IMR-90 (cell line): ENCODE measurements around the gene RPL41. TPM values are rescaled to one million over a fixed set of nuclear protein-coding genes. Genes with fewer than 3 reads are reported as not detected.

ENCODE experiments used
- ATAC-seq: fragments of 200-7000 bp; cut with Tn5 transposase; 2 replicates; pipeline ENCODE4 v1.9.1; 2020; ENCODE audit warnings: low read depth, mild to moderate bottlenecking, moderate library complexity
- BruUV-seq: library from RNA; stranded (reverse); fragments of 400-500 nt; replicated peaks from 2 replicates; lab custom pipeline; 2021; lab: Mats Ljungman, UMichigan
- CTCF ChIA-PET: fragments of 300-600 bp; formaldehyde crosslinking; extraction: SDS; loops from one replicate; lab custom pipeline; 2021; ENCODE audit warnings: antibody characterized with exemption; lab: Yijun Ruan, JAX
- POLR2A ChIA-PET: fragments of 300-600 bp; sonication (Branson Sonifier 250); formaldehyde crosslinking; loops from one replicate; lab custom pipeline; 2022; ENCODE audit warnings: antibody characterized with exemption; ENCODE audit not compliant: unreplicated experiment; lab: Charles Lee
- DNase-seq: peaks from one replicate; pipeline ENCODE4 v3.0.0; 2013
- H2AFZ ChIP-seq: replicated peaks from 2 replicates; pipeline ENCODE3; 2013; ENCODE audit warnings: low read length, mild to moderate bottlenecking; ENCODE audit not compliant: poor library complexity
- H2AK5ac ChIP-seq: 2 replicates; pipeline ENCODE4 v1.6.1; 2013; ENCODE audit warnings: low read depth, low read length, inconsistent platforms
- H2AK9ac ChIP-seq: replicated peaks from 2 replicates; pipeline ENCODE3; 2013; ENCODE audit warnings: mild to moderate bottlenecking, low read depth, low read length, moderate library complexity; ENCODE audit not compliant: poor library complexity
- H2BK120ac ChIP-seq: 2 replicates; pipeline ENCODE4 v1.6.1; 2013; ENCODE audit warnings: low read depth, low read length, inconsistent platforms
- H2BK15ac ChIP-seq: 3 replicates; pipeline ENCODE4 v1.6.1; 2013; ENCODE audit warnings: low read depth, low read length, inconsistent platforms
- H2BK20ac ChIP-seq: 2 replicates; pipeline ENCODE4 v1.6.1; 2013; ENCODE audit warnings: low read depth, mild to moderate bottlenecking, inconsistent platforms, low read length, moderate library complexity
- H2BK5ac ChIP-seq: 2 replicates; pipeline ENCODE4 v1.6.1; 2013; ENCODE audit warnings: mild to moderate bottlenecking, low read depth, low read length, inconsistent platforms; ENCODE audit not compliant: poor library complexity, severe bottlenecking
- H3K14ac ChIP-seq: replicated peaks from 2 replicates; pipeline ENCODE4 v1.6.1; 2013; ENCODE audit warnings: low read depth, low read length, inconsistent platforms
- H3K18ac ChIP-seq: 2 replicates; pipeline ENCODE4 v1.6.1; 2013; ENCODE audit warnings: low read depth, low read length, control low read depth
- H3K23ac ChIP-seq: 2 replicates; pipeline ENCODE4 v1.6.1; 2013; ENCODE audit warnings: low read depth, low read length, inconsistent platforms
- H3K27ac ChIP-seq: 2 replicates; pipeline ENCODE4 v1.5.1; 2013; ENCODE audit warnings: mild to moderate bottlenecking, control low read depth, low read length; ENCODE audit not compliant: insufficient read depth
- H3K27me3 ChIP-seq: 2 replicates; pipeline ENCODE4 v1.6.1; 2013; ENCODE audit warnings: low read length; ENCODE audit not compliant: control insufficient read depth, insufficient read depth
- H3K36me3 ChIP-seq: 2 replicates; pipeline ENCODE4 v1.6.1; 2013; ENCODE audit warnings: low read length, mixed read lengths; ENCODE audit not compliant: control insufficient read depth, insufficient read depth
- H3K4ac ChIP-seq: 2 replicates; pipeline ENCODE4 v1.6.1; 2013; ENCODE audit warnings: low read depth, low read length, inconsistent platforms
- H3K4me1 ChIP-seq: 2 replicates; pipeline ENCODE4 v1.6.1; 2013; ENCODE audit warnings: low read length, mixed read lengths; ENCODE audit not compliant: control insufficient read depth, insufficient read depth
- H3K4me2 ChIP-seq: 2 replicates; pipeline ENCODE4 v1.6.1; 2013; ENCODE audit warnings: low read depth, mild to moderate bottlenecking, control low read depth, low read length, moderate library complexity
- H3K4me3 ChIP-seq: 2 replicates; pipeline ENCODE4 v1.5.1; 2013; ENCODE audit warnings: low read depth, mild to moderate bottlenecking, control low read depth, low read length, moderate library complexity; ENCODE audit not compliant: insufficient read depth
- H3K56ac ChIP-seq: 2 replicates; pipeline ENCODE4 v1.6.1; 2013; ENCODE audit warnings: low read length, inconsistent platforms; ENCODE audit not compliant: insufficient read depth; ENCODE audit errors: extremely low read depth
- H3K79me1 ChIP-seq, 2 experiments: 2 replicates each; pipeline ENCODE4 v1.6.1; 2013; ENCODE audit warnings: low read length in 2 of 2, inconsistent platforms in 1 of 2, low read depth in 1 of 2
- H3K9ac ChIP-seq: 2 replicates; pipeline ENCODE4 v1.6.1; 2013; ENCODE audit warnings: low read depth, low read length, control low read depth
- H3K9me1 ChIP-seq: 2 replicates; pipeline ENCODE4 v1.6.1; 2013; ENCODE audit warnings: low read length, inconsistent platforms; ENCODE audit not compliant: insufficient read depth
- H3K9me3 ChIP-seq: 2 replicates; pipeline ENCODE4 v1.6.1; 2013; ENCODE audit warnings: low read length; ENCODE audit not compliant: control insufficient read depth, insufficient read depth
- H4K20me1 ChIP-seq: 2 replicates; pipeline ENCODE4 v1.6.1; 2013; ENCODE audit warnings: low read length, inconsistent platforms; ENCODE audit not compliant: insufficient read depth
- H4K5ac ChIP-seq: 2 replicates; pipeline ENCODE4 v1.6.1; 2013; ENCODE audit warnings: mild to moderate bottlenecking, low read depth, low read length, control low read depth
- H4K8ac ChIP-seq, 2 experiments: 2 replicates each; pipeline ENCODE4 v1.6.1; 2013; ENCODE audit warnings: low read depth in 2 of 2, low read length in 2 of 2, control low read depth in 1 of 2, inconsistent platforms in 1 of 2
- H4K91ac ChIP-seq: 2 replicates; pipeline ENCODE4 v1.6.1; 2013; ENCODE audit warnings: low read depth, low read length, inconsistent platforms; ENCODE audit not compliant: insufficient read depth
- MAFK ChIP-seq: IDR thresholded peaks from 2 replicates; pipeline ENCODE4 v1.6.1; 2012; ENCODE audit warnings: low read depth, low read length, improper control_type of control experiment
- WGBS, 2 experiments: methylation state at CpG; one replicate each; pipeline versions ENCODE4 v1.1.5 to v1.1.7; 2013; ENCODE audit warnings: missing lambda C conversion rate in 2 of 2; ENCODE audit not compliant: insufficient read length in 1 of 2; ENCODE audit errors: extremely low coverage in 2 of 2; 5-methylcytosine and 5-hydroxymethylcytosine counted together
- dilution Hi-C: fragments of 300-500 bp; cut with HindIII; formaldehyde crosslinking; loops from one replicate; pipeline ENCODE4 v1.14.3; 2018; ENCODE audit warnings: low sequenced_read_pairs; ENCODE audit not compliant: unreplicated experiment
- in situ Hi-C: fragments of 300-500 bp; cut with MboI; formaldehyde crosslinking; loops from 3 replicates; pipeline ENCODE4 v1.14.3; 2019; ENCODE audit warnings: low sequenced_read_pairs, inconsistent platforms, mixed read lengths
- intact Hi-C: fragments of 100-400 bp; cut with micrococcal nuclease; formaldehyde crosslinking; loops from 2 replicates; pipeline ENCODE4 v1.10.0; 2022
- polyA plus RNA-seq, 3 experiments: library from polyadenylated mRNA; depleted of rRNA; stranded (reverse); fragments of >200 nt; gene quantifications; 2 replicates each; pipeline ENCODE4 v1.2.3, GENCODE V29; 2012; ENCODE audit warnings: low replicate concordance in 1 of 3
- total RNA-seq: library from RNA; depleted of rRNA; stranded (reverse); fragments of >200 nt; gene quantifications from 2 replicates; pipeline ENCODE4 v1.2.3, GENCODE V29; 2012; rRNA removed

RPL41 gene
- total and polyA plus RNA-seq, 2 of the 4 experiments (the other 2 are of a cell fraction) = 1,119 to 9,394 TPM

GRCh38 chr12:56165369-56165768, 48.9 kb downstream of the RPL41 start:
- no TSS peak for BruUV-seq
- DNase-seq = no peak
- no peaks in the 10 kb centered on the region for H3K27me3 ChIP-seq
- intact Hi-C loops (no loop called here), dilution Hi-C loops (no loop called here), in situ Hi-C loops (no loop called here)
- H2AK5ac ChIP-seq = no peak overlapping the region
- H4K91ac ChIP-seq = no peak overlapping the region
- H2BK15ac ChIP-seq = no peak overlapping the region
- no peak overlapping the region for H3K9ac ChIP-seq
- WGBS, 2 experiments = 80% methylated on average over 1 of the region's 4 CpGs; no CpG with 5 or more reads in 1 of the 2 experiments
- H3K79me1 ChIP-seq = peaks cover 14 to 43% of the 10 kb centered on the region in 2 experiments
- no peak overlapping the region for H2BK120ac ChIP-seq
- no peak overlapping the region for H2AFZ ChIP-seq
- TF ChIP-seq MAFK = no peak
- H3K14ac ChIP-seq = no peak overlapping the region
- no peak overlapping the region for H3K27ac ChIP-seq
- peak overlapping the region in 1 of 2 experiments; percentile 3; a peak in 1 of 4 replicates for H4K8ac ChIP-seq
- peak; percentile 3 for ATAC-seq
- H3K4ac ChIP-seq = no peak overlapping the region
- CTCF ChIA-PET = interaction anchor here (1.0 kb wide), 1 partner anchor 24 kb away, joined by 4 read pairs; the partner anchor contains the start of gene SMARCC2
- H3K4me3 ChIP-seq = no peak overlapping the region
- no peaks in the 10 kb centered on the region; the same call in 1 of the 2 replicates for H3K9me1 ChIP-seq
- H2BK20ac ChIP-seq = no peak overlapping the region
- no peaks in the 10 kb centered on the region for H3K9me3 ChIP-seq
- no peak overlapping the region for H3K18ac ChIP-seq
- H3K56ac ChIP-seq = no peak overlapping the region
- H4K5ac ChIP-seq = no peak overlapping the region
- peaks cover 82% of the 10 kb centered on the region for H3K36me3 ChIP-seq
- no peak overlapping the region for H3K4me2 ChIP-seq
- peak overlapping the region; percentile 29 for H2AK9ac ChIP-seq
- H2BK5ac ChIP-seq = no peak overlapping the region
- H3K23ac ChIP-seq = peak overlapping the region; percentile 40; the same call in 1 of the 2 replicates
- peaks cover 48% of the 10 kb centered on the region for H4K20me1 ChIP-seq
- POLR2A ChIA-PET = interaction anchor here (0.5 kb wide), 1 partner anchor 14 kb away, joined by 3 read pairs; no protein-coding TSS in a partner anchor
- H3K4me1 ChIP-seq = peaks cover 7% of the 10 kb centered on the region; the same call in 1 of the 2 replicates

Other genes starting within 250 kb of the RPL41 start
- gene PYM1, start 188.7 kb upstream of the RPL41 start, total RNA-seq = 25.6 and 27.8 TPM in 2 replicates
- 26.5 and 27.3 TPM in 2 replicates for gene PYM1, start 188.7 kb upstream of the RPL41 start, polyA plus RNA-seq (2012; rRNA removed)
- 61.4 and 71.9 TPM in 2 replicates for gene DGKA, start 185.5 kb upstream of the RPL41 start, total RNA-seq
- 75.1 and 75.8 TPM in 2 replicates for gene DGKA, start 185.5 kb upstream of the RPL41 start, polyA plus RNA-seq (2012; rRNA removed)
- 1.4 and 1.7 TPM in 2 replicates for gene PMEL, start 150.6 kb upstream of the RPL41 start, total RNA-seq
- gene PMEL, start 150.6 kb upstream of the RPL41 start, polyA plus RNA-seq (2012; rRNA removed) = 5.8 and 5.9 TPM in 2 replicates
- gene CDK2, start 149.8 kb upstream of the RPL41 start, total RNA-seq = 40.0 and 42.5 TPM in 2 replicates
- 61.7 and 101 TPM in 2 replicates for gene CDK2, start 149.8 kb upstream of the RPL41 start, polyA plus RNA-seq (2012; rRNA removed)
- 54.4 and 56.5 TPM in 2 replicates for gene RAB5B, start 142.6 kb upstream of the RPL41 start, total RNA-seq
- gene RAB5B, start 142.6 kb upstream of the RPL41 start, polyA plus RNA-seq (2012; rRNA removed) = 85.6 and 99.2 TPM in 2 replicates
- 13.1 and 19.4 TPM in 2 replicates for gene SUOX, start 119.4 kb upstream of the RPL41 start, total RNA-seq
- gene SUOX, start 119.4 kb upstream of the RPL41 start, polyA plus RNA-seq (2012; rRNA removed) = 17.8 and 19.2 TPM in 2 replicates
- 1.4 and 1.8 TPM in 2 replicates for gene IKZF4, start 95.6 kb upstream of the RPL41 start, total RNA-seq
- 6.6 and 7.1 TPM in 2 replicates for gene IKZF4, start 95.6 kb upstream of the RPL41 start, polyA plus RNA-seq (2012; rRNA removed)
- 307 and 977 TPM in 2 replicates for gene RPS26, start 74.7 kb upstream of the RPL41 start, total RNA-seq
- 1,049 and 1,824 TPM in 2 replicates for gene RPS26, start 74.7 kb upstream of the RPL41 start, polyA plus RNA-seq (2012; rRNA removed)
- gene ERBB3, start 36.5 kb upstream of the RPL41 start, total RNA-seq = 2.2 and 2.5 TPM in 2 replicates
- gene ERBB3, start 36.5 kb upstream of the RPL41 start, polyA plus RNA-seq (2012; rRNA removed) = 1.4 and 1.5 TPM in 2 replicates
- gene PA2G4, start 12.1 kb upstream of the RPL41 start, total RNA-seq = 198 and 251 TPM in 2 replicates
- 158 and 166 TPM in 2 replicates for gene PA2G4, start 12.1 kb upstream of the RPL41 start, polyA plus RNA-seq (2012; rRNA removed)
- 3.3 and 3.6 TPM in 2 replicates for gene ZC3H10, start 1.6 kb downstream of the RPL41 start, total RNA-seq
- gene ZC3H10, start 1.6 kb downstream of the RPL41 start, polyA plus RNA-seq (2012; rRNA removed) = 1.1 and 1.5 TPM in 2 replicates
- gene ESYT1, start 11.6 kb downstream of the RPL41 start, total RNA-seq = 137 and 150 TPM in 2 replicates
- 153 and 157 TPM in 2 replicates for gene ESYT1, start 11.6 kb downstream of the RPL41 start, polyA plus RNA-seq (2012; rRNA removed)
- 78.3 and 90.0 TPM in 2 replicates for gene MYL6B, start 36.0 kb downstream of the RPL41 start, total RNA-seq
- gene MYL6B, start 36.0 kb downstream of the RPL41 start, polyA plus RNA-seq (2012; rRNA removed) = 112 and 117 TPM in 2 replicates
- gene MYL6, start 41.7 kb downstream of the RPL41 start, total RNA-seq = 4,816 and 6,155 TPM in 2 replicates
- 6,979 and 8,569 TPM in 2 replicates for gene MYL6, start 41.7 kb downstream of the RPL41 start, polyA plus RNA-seq (2012; rRNA removed)
- 41.4 and 42.3 TPM in 2 replicates for gene SMARCC2, start 72.8 kb downstream of the RPL41 start, total RNA-seq
- gene SMARCC2, start 72.8 kb downstream of the RPL41 start, polyA plus RNA-seq (2012; rRNA removed) = 43.8 and 44.3 TPM in 2 replicates
- 191 and 272 TPM in 2 replicates for gene RNF41, start 105.3 kb downstream of the RPL41 start, total RNA-seq
- 112 and 125 TPM in 2 replicates for gene RNF41, start 105.3 kb downstream of the RPL41 start, polyA plus RNA-seq (2012; rRNA removed)
- 29.2 and 31.4 TPM in 2 replicates for gene NABP2, start 107.7 kb downstream of the RPL41 start, total RNA-seq
- 37.4 and 42.5 TPM in 2 replicates for gene NABP2, start 107.7 kb downstream of the RPL41 start, polyA plus RNA-seq (2012; rRNA removed)
- not detected in 2 replicates for gene SLC39A5, start 113.4 kb downstream of the RPL41 start, total RNA-seq
- not detected in 2 replicates for gene SLC39A5, start 113.4 kb downstream of the RPL41 start, polyA plus RNA-seq (2012; rRNA removed)
- gene ANKRD52, start 141.8 kb downstream of the RPL41 start, total RNA-seq = 15.4 and 16.1 TPM in 2 replicates
- 35.9 and 36.2 TPM in 2 replicates for gene ANKRD52, start 141.8 kb downstream of the RPL41 start, polyA plus RNA-seq (2012; rRNA removed)
- 4.7 TPM in 2 replicates for gene COQ10A, start 150.3 kb downstream of the RPL41 start, total RNA-seq
- 10.2 and 10.8 TPM in 2 replicates for gene COQ10A, start 150.3 kb downstream of the RPL41 start, polyA plus RNA-seq (2012; rRNA removed)
- 90.5 and 139 TPM in 2 replicates for gene CS, start 183.7 kb downstream of the RPL41 start, total RNA-seq
- gene CS, start 183.7 kb downstream of the RPL41 start, polyA plus RNA-seq (2012; rRNA removed) = 120 and 146 TPM in 2 replicates
- 65.2 and 76.7 TPM in 2 replicates for gene CNPY2, start 199.4 kb downstream of the RPL41 start, total RNA-seq
- 175 and 177 TPM in 2 replicates for gene CNPY2, start 199.4 kb downstream of the RPL41 start, polyA plus RNA-seq (2012; rRNA removed)
- gene PAN2, start 217.4 kb downstream of the RPL41 start, total RNA-seq = 7.5 and 9.7 TPM in 2 replicates
- gene PAN2, start 217.4 kb downstream of the RPL41 start, polyA plus RNA-seq (2012; rRNA removed) = 16.6 and 20.2 TPM in 2 replicates
- not detected in 2 replicates for gene IL23A, start 222.3 kb downstream of the RPL41 start, total RNA-seq
- gene IL23A, start 222.3 kb downstream of the RPL41 start, polyA plus RNA-seq (2012; rRNA removed) = 0.17 and 0.55 TPM in 2 replicates
- gene STAT2, start 243.5 kb downstream of the RPL41 start, total RNA-seq = 125 and 182 TPM in 2 replicates
- 63.9 and 99.3 TPM in 2 replicates for gene STAT2, start 243.5 kb downstream of the RPL41 start, polyA plus RNA-seq (2012; rRNA removed)
- not detected in 2 replicates for gene APOF, start 246.2 kb downstream of the RPL41 start, total RNA-seq
- not detected in 2 replicates for gene APOF, start 246.2 kb downstream of the RPL41 start, polyA plus RNA-seq (2012; rRNA removed)